ENCODE measurements around the gene CEND1. TPM values are rescaled to one million over a fixed set of nuclear protein-coding genes. Genes with fewer than 3 reads are reported as not detected.

Gene CEND1
- total and polyA plus RNA-seq, 2 of the 13 experiments (the other 11 are each of a cell fraction or from before 2014, with no cell fraction given), result not detected

DNA sequence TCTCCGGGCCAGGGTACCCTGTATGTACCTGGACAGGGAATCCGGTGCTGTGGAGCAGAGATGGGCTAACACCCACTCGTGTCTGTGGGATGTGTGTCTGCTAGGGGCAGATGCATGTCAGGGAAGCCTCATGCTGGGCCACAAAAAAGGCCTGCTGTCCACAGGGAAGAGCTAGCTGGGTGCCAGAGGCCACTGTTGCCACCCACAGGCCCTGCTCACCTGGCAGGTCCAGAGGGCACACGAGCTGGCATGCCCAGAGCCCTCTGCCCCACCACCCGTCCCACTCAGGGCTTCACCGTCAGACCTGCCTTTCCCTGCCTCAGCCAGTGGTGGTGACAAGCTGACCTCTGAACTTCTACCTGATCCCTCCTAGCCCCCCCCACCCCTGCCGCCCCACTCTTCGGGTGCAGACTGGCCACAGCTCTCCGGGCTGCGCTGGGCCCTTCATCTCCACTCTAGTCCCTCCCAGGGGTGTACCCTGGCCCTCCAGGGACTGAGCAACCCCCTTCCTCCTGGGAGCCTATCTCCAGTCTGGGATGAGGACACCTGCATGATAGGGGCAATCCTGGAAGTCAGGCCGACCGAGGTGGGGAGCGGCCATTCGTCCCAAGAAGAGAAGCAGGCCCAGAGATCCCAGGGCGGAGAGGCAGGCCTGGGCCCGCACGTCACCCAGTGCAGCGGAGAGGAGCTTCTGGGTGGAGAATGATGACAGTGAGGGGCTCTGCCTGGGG is 6.8 kb upstream of the CEND1 start (continued):
- no peak for TF ChIP-seq PRMT3 (CRISPR knock-in tag; IDR thresholded peaks at IDR 0.05; ENCODE audit: borderline replicate concordance, low read depth)
- no peak for TF ChIP-seq ATF7-NPFF (CRISPR knock-in tag; IDR thresholded peaks at IDR 0.05; ENCODE audit: low read depth)
- TF ChIP-seq ZFX (CRISPR knock-in tag; IDR thresholded peaks at IDR 0.05; ENCODE audit: low read depth), result no peak
- no peak for TF ChIP-seq FOXM1 (CRISPR knock-in tag; IDR thresholded peaks at IDR 0.05)
- no peak for TF ChIP-seq PLSCR1 (CRISPR knock-in tag; IDR thresholded peaks at IDR 0.05; ENCODE audit: borderline replicate concordance)
- TF ChIP-seq TOPORS (CRISPR knock-in tag; IDR thresholded peaks at IDR 0.05), result no peak
- TF ChIP-seq ZNF160 (CRISPR knock-in tag; IDR thresholded peaks at IDR 0.05), result peak; percentile 10; the same call in 1 of the 2 replicates
- 0 out of 2 replicates have a peak, but pooled peaks have one; percentile 31 for TF ChIP-seq ZBTB7A (CRISPR knock-in tag; IDR thresholded peaks at IDR 0.05)
- no peak for TF ChIP-seq HINFP (CRISPR knock-in tag; IDR thresholded peaks at IDR 0.05; ENCODE audit: low read depth)
- no peak for TF ChIP-seq ZFP91 (CRISPR knock-in tag; IDR thresholded peaks at IDR 0.05; ENCODE audit: borderline replicate concordance)
- TF ChIP-seq ZNF660 (CRISPR knock-in tag; IDR thresholded peaks at IDR 0.05; ENCODE audit: borderline replicate concordance, low read depth), result no peak
- no peak for TF ChIP-seq ZNF879 (CRISPR knock-in tag; IDR thresholded peaks at IDR 0.05)
- TF ChIP-seq GABPB1 (CRISPR knock-in tag; IDR thresholded peaks at IDR 0.05), result no peak
- no peak; a peak in 1 of 4 replicates for TF ChIP-seq NR2F1 (CRISPR knock-in tag; IDR thresholded peaks at IDR 0.05)
- no peak for TF ChIP-seq BHLHE40 (IDR thresholded peaks at IDR 0.05; ENCODE audit: low read length)
- no peak; the same call in 1 of the 2 replicates for TF ChIP-seq NR2F6 (IDR thresholded peaks at IDR 0.05)
- TF ChIP-seq NR2F6 (CRISPR knock-in tag; IDR thresholded peaks at IDR 0.05), result peak; percentile 17; the same call in 1 of the 2 replicates
- TF ChIP-seq, protein P1, sequence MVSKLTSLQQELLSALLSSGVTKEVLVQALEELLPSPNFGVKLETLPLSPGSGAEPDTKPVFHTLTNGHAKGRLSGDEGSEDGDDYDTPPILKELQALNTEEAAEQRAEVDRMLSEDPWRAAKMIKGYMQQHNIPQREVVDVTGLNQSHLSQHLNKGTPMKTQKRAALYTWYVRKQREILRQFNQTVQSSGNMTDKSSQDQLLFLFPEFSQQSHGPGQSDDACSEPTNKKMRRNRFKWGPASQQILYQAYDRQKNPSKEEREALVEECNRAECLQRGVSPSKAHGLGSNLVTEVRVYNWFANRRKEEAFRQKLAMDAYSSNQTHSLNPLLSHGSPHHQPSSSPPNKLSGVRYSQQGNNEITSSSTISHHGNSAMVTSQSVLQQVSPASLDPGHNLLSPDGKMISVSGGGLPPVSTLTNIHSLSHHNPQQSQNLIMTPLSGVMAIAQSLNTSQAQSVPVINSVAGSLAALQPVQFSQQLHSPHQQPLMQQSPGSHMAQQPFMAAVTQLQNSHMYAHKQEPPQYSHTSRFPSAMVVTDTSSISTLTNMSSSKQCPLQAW (CRISPR knock-in tag; IDR thresholded peaks at IDR 0.05), result no peak
- TF ChIP-seq MATR3 (CRISPR knock-in tag; IDR thresholded peaks at IDR 0.05), result no peak
- peak; percentile 49; the same call in 1 of the 2 replicates for TF ChIP-seq ZNF839 (CRISPR knock-in tag; IDR thresholded peaks at IDR 0.05; ENCODE audit: borderline replicate concordance)
- TF ChIP-seq, protein P2, sequence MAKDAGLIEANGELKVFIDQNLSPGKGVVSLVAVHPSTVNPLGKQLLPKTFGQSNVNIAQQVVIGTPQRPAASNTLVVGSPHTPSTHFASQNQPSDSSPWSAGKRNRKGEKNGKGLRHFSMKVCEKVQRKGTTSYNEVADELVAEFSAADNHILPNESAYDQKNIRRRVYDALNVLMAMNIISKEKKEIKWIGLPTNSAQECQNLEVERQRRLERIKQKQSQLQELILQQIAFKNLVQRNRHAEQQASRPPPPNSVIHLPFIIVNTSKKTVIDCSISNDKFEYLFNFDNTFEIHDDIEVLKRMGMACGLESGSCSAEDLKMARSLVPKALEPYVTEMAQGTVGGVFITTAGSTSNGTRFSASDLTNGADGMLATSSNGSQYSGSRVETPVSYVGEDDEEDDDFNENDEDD (CRISPR knock-in tag; IDR thresholded peaks at IDR 0.05; ENCODE audit: borderline replicate concordance), result no peak
- no peak for TF ChIP-seq ZNF367 (CRISPR knock-in tag; IDR thresholded peaks at IDR 0.05; ENCODE audit: borderline replicate concordance)
- TF ChIP-seq LCORL (IDR thresholded peaks at IDR 0.05), result no peak
- TF ChIP-seq LCORL (CRISPR knock-in tag; IDR thresholded peaks at IDR 0.05), result 0 out of 2 replicates have a peak, but pooled peaks have one; percentile 11

Data from HepG2 (cell line).